Loucy (cell line): ENCODE measurements around the gene TRAPPC1.

Experiments used
- H2AFZ ChIP-seq: fragments of 200-600 bp; sonication (generic); 2 replicates; pipeline ENCODE4 v1.6.0; 2016; ENCODE audit warnings: antibody characterized with exemption, mild to moderate bottlenecking, low read length, moderate library complexity
- H3F3A ChIP-seq: fragments of 200-600 bp; 2 replicates; pipeline ENCODE4 v1.6.0; 2016; ENCODE audit warnings: antibody characterized with exemption, low read depth, mild to moderate bottlenecking
- H3K27me3 ChIP-seq: fragments of 200-600 bp; sonication (generic); 2 replicates; pipeline ENCODE4 v1.6.1; 2014; ENCODE audit warnings: low read length, mild to moderate bottlenecking; ENCODE audit not compliant: insufficient read depth, poor library complexity, severe bottlenecking
- H3K36me3 ChIP-seq: fragments of 200-600 bp; sonication (generic); 2 replicates; pipeline ENCODE4 v1.6.1; 2016; ENCODE audit warnings: low read length; ENCODE audit not compliant: insufficient read depth
- H3K4me1 ChIP-seq: fragments of 200-600 bp; sonication (generic); 2 replicates; pipeline ENCODE4 v1.5.1; 2014; ENCODE audit warnings: low read length, mild to moderate bottlenecking; ENCODE audit not compliant: insufficient read depth, poor library complexity, severe bottlenecking
- H3K4me2 ChIP-seq: fragments of 200-600 bp; sonication (generic); 2 replicates; pipeline ENCODE4 v1.6.0; 2014; ENCODE audit warnings: antibody characterized with exemption, low read length, low read depth, mild to moderate bottlenecking; ENCODE audit not compliant: poor library complexity, severe bottlenecking
- H3K4me3 ChIP-seq: fragments of 200-600 bp; sonication (generic); 2 replicates; pipeline ENCODE4 v1.5.1; 2014; ENCODE audit warnings: low read length, mild to moderate bottlenecking, mixed read lengths; ENCODE audit not compliant: poor library complexity, severe bottlenecking
- H3K79me2 ChIP-seq: fragments of 200-600 bp; sonication (generic); 2 replicates; pipeline ENCODE4 v1.6.1; 2014; ENCODE audit warnings: low read length; ENCODE audit not compliant: insufficient read depth
- H3K9ac ChIP-seq: fragments of 200-600 bp; sonication (generic); 2 replicates; pipeline ENCODE4 v1.6.0; 2014; ENCODE audit warnings: mild to moderate bottlenecking, low read depth, low read length, moderate library complexity; ENCODE audit not compliant: poor library complexity, severe bottlenecking
- H3K9me2 ChIP-seq: fragments of 200-600 bp; sonication (generic); replicated peaks from 2 replicates; pipeline ENCODE4 v1.6.1; 2016; ENCODE audit warnings: low read depth, low read length, mixed read lengths
- H3K9me3 ChIP-seq: fragments of 200-600 bp; sonication (generic); 2 replicates; pipeline ENCODE4 v1.6.1; 2014; ENCODE audit warnings: mild to moderate bottlenecking, antibody characterized with exemption, low read length, low read depth; ENCODE audit not compliant: insufficient read depth
- H4K20me1 ChIP-seq: fragments of 200-600 bp; sonication (generic); 2 replicates; pipeline ENCODE4 v1.6.0; 2014; ENCODE audit warnings: antibody characterized with exemption, low read length, mild to moderate bottlenecking; ENCODE audit not compliant: insufficient read depth, poor library complexity, severe bottlenecking
- CTCF ChIP-seq: fragments of 200-600 bp; sonication (generic); conservative IDR thresholded peaks from 2 replicates; pipeline ENCODE4 v1.5.1; 2014; ENCODE audit warnings: mild to moderate bottlenecking, antibody characterized with exemption, low read length
- EZH2phosphoT487 ChIP-seq: fragments of 200-600 bp; IDR thresholded peaks from 2 replicates; pipeline ENCODE4 v1.6.1; 2018; ENCODE audit warnings: antibody characterized with exemption, mild to moderate bottlenecking, moderate library complexity, borderline replicate concordance

The TRAPPC1 gene

GRCh38 chr17:7951143-7951792, 19.5 kb upstream of the TRAPPC1 start:
- Histone ChIP-seq H2AFZ (no peak overlapping the region), H3K4me1 (no peaks in the 10 kb centered on the region), H3F3A (no peaks in the 10 kb centered on the region), H3K4me3 (no peak overlapping the region), H3K36me3 (peaks cover 32% of the 10 kb centered on the region; the same call in 1 of the 2 replicates), H3K79me2 (no peaks in the 10 kb centered on the region), H3K9ac (no peak overlapping the region), H3K4me2 (no peak overlapping the region), H3K27me3 (no peaks in the 10 kb centered on the region), H3K9me2 (no peaks in the 10 kb centered on the region), H3K9me3 (no peaks in the 10 kb centered on the region), H4K20me1 (no peaks in the 10 kb centered on the region)
- TF ChIP-seq EZH2phosphoT487 (no peak), CTCF (no peak)

GRCh38 chr17:7950578-7950977, 18.8 kb upstream of the TRAPPC1 start:
- H3K4me1 ChIP-seq: no peaks in the 10 kb centered on the region
- H3K4me3 ChIP-seq: no peak overlapping the region
- no peak overlapping the region for H3K9ac ChIP-seq
- no peak overlapping the region for H2AFZ ChIP-seq
- no peaks in the 10 kb centered on the region for H3K9me2 ChIP-seq
- peaks cover 39% of the 10 kb centered on the region; the same call in 1 of the 2 replicates for H3K36me3 ChIP-seq
- H3K4me2 ChIP-seq: no peak overlapping the region
- H3F3A ChIP-seq: no peaks in the 10 kb centered on the region
- no peaks in the 10 kb centered on the region for H3K79me2 ChIP-seq
- TF ChIP-seq EZH2phosphoT487: no peak
- no peak for TF ChIP-seq CTCF
- H4K20me1 ChIP-seq: no peaks in the 10 kb centered on the region
- no peaks in the 10 kb centered on the region for H3K9me3 ChIP-seq
- H3K27me3 ChIP-seq: no peaks in the 10 kb centered on the region

- no peaks in the 10 kb centered on the region for H3K27me3 ChIP-seq
- no peaks in the 10 kb centered on the region for H3K4me1 ChIP-seq
- no peak for TF ChIP-seq EZH2phosphoT487
- no peak for TF ChIP-seq CTCF
- H3F3A ChIP-seq: no peaks in the 10 kb centered on the region
- H3K4me3 ChIP-seq: no peak overlapping the region
- H4K20me1 ChIP-seq: no peaks in the 10 kb centered on the region
- no peaks in the 10 kb centered on the region for H3K9me2 ChIP-seq
- H3K4me2 ChIP-seq: no peak overlapping the region
- no peaks in the 10 kb centered on the region for H3K79me2 ChIP-seq
- H3K36me3 ChIP-seq: peaks cover 64% of the 10 kb centered on the region; the same call in 1 of the 2 replicates
- H2AFZ ChIP-seq: no peak overlapping the region
- no peaks in the 10 kb centered on the region for H3K9me3 ChIP-seq
- H3K9ac ChIP-seq: no peak overlapping the region
These were observed 15.9 kb upstream of the TRAPPC1 start for GRCh38 chr17:7947651-7948050.
